GM19372 (cell line): ENCODE data around the gene SMAD7.

Experiments
- ATAC-seq: cut with Tn5 transposase; IDR thresholded peaks from one replicate; pipeline ENCODE4 v1.9.1; 2021; ENCODE audit warnings: mild to moderate bottlenecking, low read depth, moderate library complexity; ENCODE audit not compliant: unreplicated experiment

Gene SMAD7

GRCh38 chr18:48962252-48962993, 11.7 kb upstream of the SMAD7 start:
- no peak for ATAC-seq

DNA sequence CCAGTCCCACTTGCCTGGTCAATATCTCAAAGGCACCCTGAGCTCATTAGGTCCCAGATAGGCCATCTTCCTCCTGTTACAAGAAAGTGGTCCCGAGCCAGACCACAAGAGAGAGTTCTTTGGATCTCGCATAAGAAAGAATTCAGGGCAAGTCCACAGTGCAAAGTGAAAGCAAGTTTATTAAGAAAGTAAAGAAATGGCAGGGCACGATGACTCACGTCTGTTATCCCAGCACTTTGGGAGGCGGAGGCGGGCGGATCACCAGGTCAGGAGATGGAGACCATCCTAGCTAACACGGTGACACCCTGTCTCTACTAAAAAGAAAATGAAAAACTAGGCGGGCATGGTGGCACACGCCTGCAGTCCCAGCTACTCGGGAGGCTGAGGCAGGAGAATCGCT, 10.8 kb upstream of the SMAD7 start:
- ATAC-seq, result no peak

- ATAC-seq, result no peak
These were observed 9.5 kb upstream of the SMAD7 start for GRCh38 chr18:48959921-48960920.

GRCh38 chr18:48959551-48959920, 8.8 kb upstream of the SMAD7 start:
- no peak for ATAC-seq

GRCh38 chr18:48958951-48959350, 8.2 kb upstream of the SMAD7 start:
- ATAC-seq, result no peak

GRCh38 chr18:48957616-48958015, 6.9 kb upstream of the SMAD7 start:
- ATAC-seq, result no peak

- no peak for ATAC-seq
These were observed 6.4 kb upstream of the SMAD7 start for GRCh38 chr18:48957136-48957535.

- ATAC-seq, result no peak
These were observed 5.6 kb upstream of the SMAD7 start for GRCh38 chr18:48956356-48956755.

- no peak for ATAC-seq
These were observed 5.1 kb upstream of the SMAD7 start for GRCh38 chr18:48955830-48956261.

DNA sequence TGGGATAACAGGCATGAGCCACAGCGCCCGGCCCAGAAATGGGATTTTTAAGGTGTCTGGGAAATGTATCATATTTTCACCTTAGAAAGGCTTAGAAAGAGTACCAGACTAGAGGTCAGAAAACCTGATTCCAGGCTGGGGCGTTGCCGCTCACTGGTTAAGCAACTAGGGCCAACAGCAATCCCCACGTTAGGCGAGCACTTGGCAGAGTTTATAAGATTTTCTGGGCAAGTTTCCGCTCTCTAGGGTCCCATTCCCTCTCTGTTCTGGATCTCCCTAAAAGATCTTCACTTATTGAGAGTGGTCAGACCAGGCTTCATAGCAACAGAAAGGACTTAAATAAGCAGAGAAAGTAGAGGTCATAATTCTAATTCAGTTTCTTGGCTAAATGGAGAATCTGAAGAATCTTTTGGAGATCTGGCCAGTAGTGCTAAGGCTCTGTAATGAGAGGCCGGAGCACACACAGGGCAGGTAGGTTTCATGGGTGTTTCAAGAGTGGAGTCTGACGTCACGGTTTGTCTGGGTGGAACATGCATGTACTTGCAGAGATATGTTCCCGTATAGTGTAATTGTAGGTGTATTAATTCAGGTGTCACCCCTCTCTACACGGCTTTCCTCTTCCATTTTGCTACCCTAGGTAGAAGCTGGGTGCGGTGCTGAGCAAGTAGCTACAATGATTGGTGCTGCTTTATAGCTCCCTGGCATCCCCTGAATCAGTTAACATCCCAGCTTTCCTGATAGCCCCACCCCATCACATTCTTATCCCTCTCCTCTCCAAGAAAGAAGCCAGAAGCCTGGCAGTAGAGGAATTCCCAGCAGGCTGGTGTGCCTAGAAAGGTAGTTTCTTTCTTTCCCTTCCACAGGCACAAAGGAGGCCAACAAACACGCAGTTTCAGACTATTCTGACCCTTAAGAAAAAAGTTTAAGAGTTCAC, 4.4 kb upstream of the SMAD7 start:
- ATAC-seq, result no peak

GRCh38 chr18:48953104-48953706, 2.4 kb upstream of the SMAD7 start:
- ATAC-seq, result no peak

GRCh38 chr18:48952287-48953103, 1.7 kb upstream of the SMAD7 start:
- peak; percentile 18 for ATAC-seq

DNA sequence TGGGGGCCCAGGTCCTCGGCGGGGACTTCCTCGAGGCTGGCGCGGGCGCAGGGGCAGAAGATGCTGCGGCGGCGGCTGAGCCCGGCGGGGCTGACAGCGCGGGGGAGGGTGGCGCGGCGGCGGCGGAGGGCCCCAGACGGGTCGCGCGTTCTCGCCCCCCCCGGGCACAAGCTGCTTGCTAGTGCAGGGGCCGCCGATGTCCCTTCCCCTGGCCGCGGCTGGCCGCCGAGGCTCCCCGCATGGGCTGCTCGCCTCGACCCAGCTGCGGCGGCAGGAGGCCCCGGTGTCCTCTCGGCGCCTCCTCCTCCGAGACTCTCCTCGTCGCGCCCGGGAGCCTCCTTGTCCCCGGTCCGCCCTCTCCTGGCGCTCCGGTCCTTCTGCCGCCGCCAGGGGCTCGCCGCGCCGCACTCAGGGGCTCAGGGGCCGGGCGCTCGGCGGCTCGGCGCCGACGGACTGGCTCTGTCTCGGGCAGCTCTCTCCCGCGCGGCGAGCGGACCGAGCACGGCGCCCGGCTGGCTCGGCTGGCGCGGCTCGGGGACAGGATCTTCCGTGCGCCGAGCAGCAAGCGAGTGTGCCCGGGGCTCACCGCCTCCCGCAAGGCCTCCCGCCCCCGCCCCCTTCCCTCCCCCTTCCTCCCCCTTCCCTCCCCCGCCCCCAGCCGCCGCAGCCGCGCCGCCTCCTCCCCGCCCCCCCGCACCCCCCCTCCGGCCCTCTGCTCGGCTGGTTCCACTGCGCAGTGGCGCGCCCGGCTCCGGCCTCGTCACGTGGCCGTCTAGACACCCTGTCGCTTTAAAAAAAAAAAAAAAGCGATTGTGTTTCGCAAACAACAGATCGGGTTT, 902 bp upstream of the SMAD7 start:
- ATAC-seq, result peak; percentile 41

- ATAC-seq, result no peak
These were observed 894 bp downstream of the SMAD7 start for GRCh38 chr18:48949606-48950535.

- ATAC-seq, result no peak
These were observed 1.6 kb downstream of the SMAD7 start for GRCh38 chr18:48949050-48949605.

- no peak for ATAC-seq
These were observed 2.4 kb downstream of the SMAD7 start for GRCh38 chr18:48948112-48949049.
